MG63 (cell line): ENCODE data around the gene ACAA2. TPM values are rescaled to one million over a fixed set of nuclear protein-coding genes. Genes with fewer than 3 reads are reported as not detected.
A peak's percentile ranks its signal among the peaks of the same experiment; 100 is the strongest.

Experiments
- DNase-seq: peaks from one replicate; pipeline ENCODE4 v3.0.0-alpha.2; 2020
- H3K27me3 ChIP-seq: fragments of 250-450 bp; sonication (Bioruptor Pico); 2 replicates; pipeline ENCODE4 v1.5.1; 2020; ENCODE audit warnings: mild to moderate bottlenecking, moderate library complexity
- H3K36me3 ChIP-seq: fragments of 250-450 bp; sonication (Bioruptor Pico); 2 replicates; pipeline ENCODE4 v1.5.1; 2020; ENCODE audit warnings: mild to moderate bottlenecking, moderate library complexity
- H3K4me3 ChIP-seq: fragments of 250-450 bp; sonication (Bioruptor Pico); 2 replicates; pipeline ENCODE4 v1.5.1; 2020; ENCODE audit warnings: mild to moderate bottlenecking, moderate library complexity
- H3K9me3 ChIP-seq: fragments of 250-450 bp; sonication (Bioruptor Pico); 2 replicates; pipeline ENCODE4 v1.5.1; 2020; ENCODE audit warnings: mild to moderate bottlenecking, moderate library complexity
- total RNA-seq: library from RNA; depleted of rRNA; stranded (reverse); fragments of >200 nt; shearing (Covaris generic); gene quantifications from 2 replicates; pipeline ENCODE4 v1.2.3, GENCODE V29; 2014; ENCODE audit warnings: low replicate concordance

The ACAA2 gene
- total RNA-seq, 1 experiment from 2014 or later, result 109 TPM

DNA sequence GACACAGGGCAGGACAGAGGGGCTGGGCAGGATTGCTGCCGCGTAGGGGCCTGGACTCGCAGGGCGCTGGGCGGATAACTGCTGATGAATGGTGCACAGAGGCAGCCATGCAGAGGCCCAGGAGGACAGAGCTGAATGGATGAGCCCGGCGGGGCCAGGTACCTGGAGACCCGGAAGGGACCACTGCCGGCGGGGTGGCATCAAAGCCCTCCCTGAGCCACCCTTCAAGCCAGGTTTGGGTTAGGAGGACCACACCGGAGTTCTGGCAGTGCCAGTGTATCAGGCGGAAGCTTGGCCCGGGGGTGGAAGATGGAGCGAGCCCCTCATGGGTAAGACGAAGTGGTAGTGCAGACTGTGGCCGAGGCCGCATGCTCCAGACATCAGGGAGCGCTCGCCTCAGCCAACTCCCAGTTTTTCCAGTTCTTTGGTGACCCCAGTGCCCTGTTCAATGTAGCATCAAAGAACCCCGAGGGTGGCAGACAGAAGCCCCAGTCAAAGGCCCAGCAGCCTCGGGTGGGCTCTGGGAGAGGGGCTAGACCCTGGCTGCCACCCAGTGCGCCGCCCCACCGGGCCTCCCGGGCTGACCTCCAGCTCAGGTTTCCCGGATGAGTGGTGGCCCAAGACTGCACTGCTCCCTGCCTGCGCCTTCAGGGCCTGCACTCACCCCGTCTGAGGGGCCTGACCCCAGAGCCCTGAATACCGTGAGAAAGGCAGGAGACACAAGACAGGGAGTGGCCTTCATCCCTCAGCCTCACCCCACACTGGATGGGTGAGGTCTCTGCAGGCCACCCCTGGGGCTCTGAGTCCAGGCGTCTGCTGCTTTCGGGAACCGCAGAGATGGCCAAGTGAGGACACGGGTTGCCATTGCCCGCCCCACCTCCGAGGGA, 50.9 kb downstream of the ACAA2 start:
- Histone ChIP-seq H3K36me3 (no peaks in the 10 kb centered on the region), H3K9me3 (no peaks in the 10 kb centered on the region), H3K4me3 (no peak overlapping the region), H3K27me3 (no peaks in the 10 kb centered on the region)
- no peak for DNase-seq

DNA sequence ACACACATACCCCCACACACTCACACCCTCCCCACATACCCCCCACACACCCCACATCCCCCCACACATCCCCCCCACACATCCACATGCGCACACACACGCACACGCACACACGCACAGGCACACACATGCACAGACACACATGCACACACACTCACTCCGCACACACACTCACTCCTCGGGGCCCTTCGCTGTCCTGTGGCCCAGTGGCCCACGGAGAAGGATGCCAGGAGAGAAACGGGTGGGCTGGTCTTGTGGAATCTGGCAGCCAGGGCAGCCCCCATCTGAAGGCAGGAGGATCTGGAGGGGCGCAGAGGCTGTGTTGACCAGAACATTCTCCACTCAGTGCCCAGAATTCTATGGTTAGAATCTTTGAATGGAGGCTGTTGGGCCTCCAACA, 51.6 kb downstream of the ACAA2 start:
- Histone ChIP-seq H3K4me3 (no peak overlapping the region), H3K27me3 (no peaks in the 10 kb centered on the region), H3K36me3 (no peaks in the 10 kb centered on the region), H3K9me3 (no peaks in the 10 kb centered on the region)
- DNase-seq, result no peak

DNA sequence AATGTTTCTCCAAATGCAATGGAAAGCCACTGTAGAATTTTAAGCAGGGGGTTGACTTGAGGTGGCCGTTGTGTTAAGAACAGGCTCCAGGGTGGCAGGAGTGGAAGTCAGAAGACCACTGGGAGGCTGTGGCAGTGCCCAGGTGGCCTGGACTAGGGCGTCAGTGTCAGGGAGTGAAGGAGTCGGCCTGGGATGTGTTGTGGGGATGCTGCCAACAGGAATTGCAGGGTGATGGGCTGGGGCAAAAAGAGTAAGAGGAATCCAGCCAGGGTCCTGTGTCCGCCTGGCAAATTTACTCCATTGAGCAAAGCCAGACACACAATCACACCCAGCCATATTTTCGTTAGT, 55.1 kb downstream of the ACAA2 start:
- DNase-seq, result no peak
- Histone ChIP-seq H3K4me3 (no peak overlapping the region), H3K36me3 (no peaks in the 10 kb centered on the region), H3K9me3 (no peaks in the 10 kb centered on the region), H3K27me3 (no peaks in the 10 kb centered on the region)

DNA sequence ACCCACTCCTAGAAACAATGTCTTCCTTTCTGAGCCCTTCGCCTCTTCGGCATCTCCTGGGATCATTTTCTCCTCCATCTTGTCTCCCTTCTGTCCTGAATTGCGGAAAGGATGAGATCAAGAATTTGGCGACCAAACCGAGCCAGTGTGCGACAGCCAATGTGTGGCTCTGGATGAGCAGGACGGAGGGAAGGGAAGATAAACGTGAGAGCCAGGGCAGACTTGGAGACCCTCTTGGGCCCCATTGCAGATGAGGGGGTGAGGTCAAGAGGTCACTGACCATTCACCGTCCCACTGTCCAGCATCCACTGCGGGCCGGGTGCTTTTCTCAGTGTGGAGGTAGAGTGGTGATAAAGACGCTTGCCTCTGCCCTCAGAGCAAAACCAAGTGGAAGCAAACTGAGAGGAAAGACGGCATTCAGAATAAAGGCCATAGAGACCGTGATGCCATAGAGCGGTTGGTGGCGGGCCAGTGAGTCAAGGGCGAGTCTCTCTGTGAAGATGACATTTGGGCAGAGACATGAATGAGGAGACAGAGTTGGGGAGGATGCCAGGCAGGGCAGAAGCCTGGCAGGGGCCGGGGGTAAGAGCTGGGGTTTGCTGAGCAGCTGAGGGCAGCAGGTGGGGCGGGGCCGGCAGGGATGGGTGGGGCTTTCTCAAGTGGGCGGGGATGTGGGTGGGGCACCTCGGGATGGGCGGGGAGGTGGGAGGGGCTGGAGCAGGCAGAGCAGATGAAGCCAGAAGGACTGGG, 55.6 kb downstream of the ACAA2 start:
- Histone ChIP-seq H3K27me3 (no peaks in the 10 kb centered on the region), H3K36me3 (no peaks in the 10 kb centered on the region), H3K9me3 (no peaks in the 10 kb centered on the region), H3K4me3 (no peak overlapping the region)
- peak; percentile 14 for DNase-seq

DNA sequence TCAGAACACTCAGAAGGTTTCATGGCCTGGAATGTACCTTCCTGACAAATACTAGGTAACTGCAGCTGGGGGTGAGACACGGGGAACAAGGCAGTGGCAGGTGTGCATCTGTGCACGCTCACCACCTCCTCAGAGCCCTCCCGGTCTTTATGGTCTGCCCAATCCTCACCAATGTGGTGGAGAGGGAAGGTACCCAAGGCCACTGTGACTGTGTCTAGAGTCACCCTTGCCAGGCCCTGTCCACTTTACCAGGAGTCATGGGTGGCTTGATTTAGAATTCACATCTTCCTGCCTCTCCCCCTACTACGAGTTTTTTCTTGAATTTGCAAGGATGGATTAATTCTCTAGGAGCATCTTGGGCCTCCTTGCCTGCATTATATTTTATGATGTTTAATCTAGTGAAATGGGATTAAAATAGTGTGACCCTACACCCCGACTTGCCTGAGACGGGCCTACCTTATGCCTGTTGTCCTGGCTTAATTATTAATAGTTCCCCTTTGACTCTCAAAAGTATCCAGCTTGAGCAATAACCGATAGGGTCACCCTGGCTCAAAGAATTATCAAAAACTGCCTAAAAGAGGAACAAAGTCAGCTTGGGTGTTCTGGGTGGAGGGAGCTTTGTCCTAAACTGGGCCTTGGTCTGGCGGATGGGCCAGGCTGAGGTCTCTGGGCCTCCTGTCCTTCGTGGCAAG, 56.5 kb downstream of the ACAA2 start:
- no peak overlapping the region for H3K4me3 ChIP-seq

DNA sequence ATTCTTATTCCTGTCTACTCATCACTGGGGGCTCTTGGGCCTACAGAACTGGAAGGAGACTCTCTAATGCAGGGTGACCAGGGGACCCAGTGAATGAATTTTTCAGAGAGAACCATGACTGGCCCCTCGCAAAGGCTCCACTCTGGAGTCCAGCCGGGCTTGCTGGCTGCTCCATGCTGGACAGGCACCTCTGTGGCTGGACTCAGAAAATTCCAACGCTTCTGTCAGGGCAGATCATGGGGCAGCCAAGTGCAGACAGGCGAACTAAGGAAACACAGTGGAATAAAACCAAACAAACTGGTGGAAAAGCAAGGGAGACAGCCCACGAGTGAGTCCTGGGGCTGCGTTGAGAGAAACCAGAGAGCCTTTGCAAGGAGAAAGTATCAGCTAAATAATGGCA, 57.2 kb downstream of the ACAA2 start:
- no peaks in the 10 kb centered on the region for H3K9me3 ChIP-seq
- H3K36me3 ChIP-seq, result no peaks in the 10 kb centered on the region
- no peak overlapping the region for H3K4me3 ChIP-seq
- H3K27me3 ChIP-seq, result no peaks in the 10 kb centered on the region
- no peak for DNase-seq

More for the DNA sequence above, 56.5 kb downstream of the ACAA2 start:
- Histone ChIP-seq H3K9me3 (no peaks in the 10 kb centered on the region), H3K27me3 (no peaks in the 10 kb centered on the region), H3K36me3 (no peaks in the 10 kb centered on the region)
- no peak for DNase-seq

DNA sequence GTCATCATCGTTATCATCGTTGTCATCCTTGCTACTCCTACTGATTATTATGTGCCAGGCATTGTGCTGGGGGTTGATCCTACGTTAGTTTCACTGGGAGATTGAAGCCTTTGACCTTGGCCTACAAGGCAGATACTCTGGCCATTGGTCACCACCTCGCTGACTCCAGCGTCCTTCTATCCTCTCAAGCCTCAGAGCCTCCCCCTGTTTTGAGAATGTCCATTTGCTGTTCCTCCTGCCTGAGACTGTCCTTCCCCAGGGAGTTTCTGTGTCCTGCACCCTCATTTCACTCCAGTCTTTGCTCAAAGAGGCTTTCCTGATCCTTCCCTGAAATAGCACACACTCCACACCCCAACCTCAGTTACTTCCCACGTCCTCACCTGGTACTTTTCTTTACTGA, 57.8 kb downstream of the ACAA2 start:
- H3K27me3 ChIP-seq, result no peaks in the 10 kb centered on the region
- no peak overlapping the region for H3K4me3 ChIP-seq
- no peak for DNase-seq
- H3K9me3 ChIP-seq, result no peaks in the 10 kb centered on the region
- H3K36me3 ChIP-seq, result no peaks in the 10 kb centered on the region

DNA sequence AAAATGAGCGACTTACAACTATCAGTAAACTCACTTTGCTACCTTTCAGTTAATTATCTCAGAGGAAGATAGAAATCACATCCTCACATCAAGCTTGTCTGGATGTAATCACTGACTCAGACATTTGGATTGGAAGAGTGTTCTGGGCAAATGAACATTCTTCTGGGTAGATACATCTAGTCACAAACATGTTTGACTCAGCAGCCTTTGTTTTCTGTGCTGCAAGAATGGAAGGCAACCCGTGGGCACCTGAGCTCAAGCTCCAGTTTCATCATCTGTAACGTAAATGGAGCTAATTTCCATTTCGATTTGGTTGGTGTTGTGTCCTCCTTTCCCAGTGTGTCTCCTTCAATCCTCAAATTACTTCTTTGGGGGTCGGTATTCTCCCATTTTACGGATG, 58.5 kb downstream of the ACAA2 start:
- no peak for DNase-seq
- Histone ChIP-seq H3K9me3 (no peaks in the 10 kb centered on the region), H3K4me3 (no peak overlapping the region), H3K27me3 (no peaks in the 10 kb centered on the region), H3K36me3 (no peaks in the 10 kb centered on the region)

DNA sequence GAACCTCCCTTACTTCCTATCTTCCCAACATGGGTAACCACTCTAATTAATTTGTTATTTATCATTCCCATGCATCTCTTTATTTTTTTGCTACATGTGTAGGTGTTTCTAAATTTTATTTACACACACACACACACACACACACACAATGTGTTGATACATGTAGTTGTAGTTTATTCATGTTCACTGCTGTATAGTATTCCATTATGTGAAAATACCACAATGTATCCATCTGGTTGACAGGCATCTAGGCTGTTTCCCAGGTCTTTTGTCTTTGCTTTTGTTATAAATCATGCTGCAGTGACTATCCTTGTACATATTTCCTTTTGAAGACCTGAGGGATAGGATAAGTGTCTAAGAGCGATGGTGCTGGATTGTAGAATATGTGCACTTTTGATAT, 59.7 kb downstream of the ACAA2 start:
- H3K9me3 ChIP-seq, result no peaks in the 10 kb centered on the region
- H3K36me3 ChIP-seq, result no peaks in the 10 kb centered on the region
- H3K4me3 ChIP-seq, result no peak overlapping the region
- no peak for DNase-seq
- no peaks in the 10 kb centered on the region for H3K27me3 ChIP-seq

DNA sequence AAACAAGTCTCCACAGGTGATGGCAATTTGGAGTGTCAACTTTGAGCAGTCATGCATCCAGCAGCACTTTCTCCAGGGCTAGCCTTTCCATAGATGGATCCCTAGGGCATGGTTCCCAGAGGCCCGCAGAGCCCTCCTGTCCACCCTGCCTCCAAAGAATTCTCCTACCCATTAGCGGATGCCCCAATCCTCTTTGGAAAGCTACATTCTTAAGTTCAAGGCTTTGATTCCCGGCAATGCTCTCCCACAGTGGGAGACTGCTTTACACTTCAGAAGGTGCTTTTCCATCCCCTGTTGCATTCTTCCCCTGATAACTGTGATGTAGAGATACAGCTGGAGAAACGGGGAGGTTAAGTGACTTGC, 61.3 kb downstream of the ACAA2 start:
- H3K4me3 ChIP-seq, result no peak overlapping the region
- no peaks in the 10 kb centered on the region for H3K9me3 ChIP-seq
- H3K27me3 ChIP-seq, result no peaks in the 10 kb centered on the region
- no peaks in the 10 kb centered on the region for H3K36me3 ChIP-seq
- DNase-seq, result no peak

DNA sequence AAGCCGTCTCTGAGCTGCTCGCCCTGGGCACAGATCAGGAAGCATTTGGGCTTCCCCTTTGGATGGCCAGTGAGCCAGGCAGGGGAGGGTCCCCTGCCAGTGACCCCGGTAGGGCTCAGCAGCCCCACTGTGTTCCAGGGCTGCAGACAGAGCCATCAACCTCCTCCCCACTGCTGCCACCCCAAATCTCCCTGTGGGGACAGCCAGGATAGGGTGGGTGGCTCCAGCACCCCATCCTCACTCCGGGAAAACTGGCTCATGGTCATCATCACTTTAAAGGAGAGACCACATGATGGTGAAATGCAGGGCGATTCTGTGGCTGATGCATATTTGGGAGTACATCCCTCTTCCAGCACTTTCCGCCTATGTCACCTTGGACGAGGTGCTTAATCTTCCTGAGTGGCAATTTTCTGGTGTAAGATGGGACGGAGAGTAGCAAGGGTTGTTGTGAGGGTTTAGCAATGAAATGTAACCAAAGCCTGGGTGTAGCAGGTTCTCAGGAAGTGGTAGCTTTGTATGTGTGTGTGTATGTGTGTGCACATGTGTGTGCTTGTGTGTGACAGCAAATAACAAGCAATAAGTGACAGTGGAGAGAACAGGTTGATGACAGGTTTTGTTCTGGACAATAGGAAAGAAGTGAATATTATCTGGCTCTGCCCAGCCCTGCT, 61.8 kb downstream of the ACAA2 start:
- no peak for DNase-seq
- Histone ChIP-seq H3K36me3 (no peaks in the 10 kb centered on the region), H3K27me3 (no peaks in the 10 kb centered on the region), H3K4me3 (no peak overlapping the region), H3K9me3 (no peaks in the 10 kb centered on the region)

DNA sequence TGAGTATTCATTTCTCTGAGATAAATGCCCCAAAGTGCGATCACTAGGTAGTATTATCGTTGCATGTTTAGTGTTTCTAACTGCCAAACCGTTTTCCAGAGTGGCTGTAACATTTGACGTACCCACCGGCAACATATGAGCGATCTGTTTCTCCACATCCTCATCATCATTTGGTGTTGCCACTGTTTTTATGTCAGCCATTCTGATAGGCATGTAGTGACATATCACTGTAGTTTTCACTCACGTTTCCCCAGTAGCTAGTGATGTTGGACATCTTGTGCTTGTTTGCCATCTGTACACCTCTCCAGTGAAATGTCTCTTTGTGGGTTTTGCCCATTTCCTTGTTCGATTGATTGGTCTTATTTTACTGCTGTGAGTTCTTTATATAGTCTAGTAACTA, 63.8 kb downstream of the ACAA2 start:
- no peaks in the 10 kb centered on the region for H3K9me3 ChIP-seq
- no peaks in the 10 kb centered on the region for H3K36me3 ChIP-seq
- H3K27me3 ChIP-seq, result no peaks in the 10 kb centered on the region
- no peak for DNase-seq
- H3K4me3 ChIP-seq, result no peak overlapping the region

DNA sequence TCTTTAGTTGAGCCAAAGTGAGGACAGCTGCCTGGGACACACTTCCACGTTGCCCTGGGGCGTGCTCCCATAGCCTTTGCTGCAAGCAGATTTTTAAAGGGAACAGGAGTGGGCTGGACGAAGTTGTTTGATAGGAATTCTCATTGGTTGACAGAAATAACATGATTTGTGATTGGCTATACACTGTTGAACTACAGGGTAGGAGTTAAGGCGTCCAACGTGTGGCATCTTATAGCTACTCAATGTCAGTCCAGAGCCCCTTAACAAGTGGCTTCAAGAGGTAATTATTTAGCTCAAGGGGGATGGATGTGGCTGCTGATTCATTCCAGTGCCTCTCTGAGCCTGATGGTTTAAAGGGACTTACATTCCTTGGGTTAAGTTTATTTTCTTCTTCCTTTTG, 65.5 kb downstream of the ACAA2 start:
- Histone ChIP-seq H3K4me3 (no peak overlapping the region), H3K9me3 (no peaks in the 10 kb centered on the region), H3K36me3 (no peaks in the 10 kb centered on the region), H3K27me3 (no peaks in the 10 kb centered on the region)
- no peak for DNase-seq

DNA sequence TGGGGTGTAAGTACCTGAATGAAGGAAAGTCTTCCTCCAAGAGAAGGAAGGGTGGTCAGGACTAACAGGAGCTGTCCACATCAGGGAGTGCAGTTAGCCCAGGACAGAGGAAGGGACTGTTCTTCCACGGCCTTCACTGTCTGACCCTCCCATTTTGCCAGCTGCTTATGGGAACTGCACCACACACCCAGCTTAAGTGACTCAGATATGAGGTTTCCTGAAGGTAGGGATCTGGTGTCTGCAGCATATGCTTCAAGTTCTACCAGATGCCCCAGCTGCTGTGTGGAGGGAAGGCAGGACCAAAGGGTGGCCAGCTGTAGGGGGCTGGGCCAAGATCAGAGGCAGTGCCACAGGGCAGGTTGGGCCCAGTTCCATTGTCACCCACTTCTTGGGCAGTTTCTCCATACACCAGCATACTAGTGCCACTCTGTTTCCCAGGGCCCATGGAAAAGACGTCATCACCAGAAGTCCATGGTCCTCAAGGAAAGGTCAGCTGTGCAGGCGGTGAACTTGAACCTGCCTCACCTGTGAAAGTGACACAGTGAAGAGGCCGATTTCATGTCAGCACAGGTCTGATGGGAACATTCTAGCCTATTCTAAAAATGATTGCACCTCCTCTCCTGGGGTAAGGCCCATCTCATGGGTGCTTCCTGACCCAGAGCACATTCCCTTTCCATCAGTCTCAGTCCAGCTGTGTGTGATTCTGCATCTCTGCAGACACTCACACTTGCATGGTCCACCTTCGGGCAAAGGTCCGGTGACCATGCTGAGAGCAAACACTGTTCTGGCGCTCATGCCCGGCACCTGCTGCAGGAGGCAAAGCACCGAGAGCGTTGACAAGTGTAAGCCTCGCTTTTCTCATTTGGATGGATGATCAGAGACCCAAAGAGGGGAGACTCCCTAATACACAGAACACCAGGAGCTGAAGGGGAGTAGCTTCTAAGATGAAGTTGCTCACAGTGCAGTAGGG, 68.0 kb downstream of the ACAA2 start:
- Histone ChIP-seq H3K4me3 (no peak overlapping the region), H3K27me3 (no peaks in the 10 kb centered on the region), H3K9me3 (no peaks in the 10 kb centered on the region), H3K36me3 (no peaks in the 10 kb centered on the region)
- DNase-seq, result no peak

DNA sequence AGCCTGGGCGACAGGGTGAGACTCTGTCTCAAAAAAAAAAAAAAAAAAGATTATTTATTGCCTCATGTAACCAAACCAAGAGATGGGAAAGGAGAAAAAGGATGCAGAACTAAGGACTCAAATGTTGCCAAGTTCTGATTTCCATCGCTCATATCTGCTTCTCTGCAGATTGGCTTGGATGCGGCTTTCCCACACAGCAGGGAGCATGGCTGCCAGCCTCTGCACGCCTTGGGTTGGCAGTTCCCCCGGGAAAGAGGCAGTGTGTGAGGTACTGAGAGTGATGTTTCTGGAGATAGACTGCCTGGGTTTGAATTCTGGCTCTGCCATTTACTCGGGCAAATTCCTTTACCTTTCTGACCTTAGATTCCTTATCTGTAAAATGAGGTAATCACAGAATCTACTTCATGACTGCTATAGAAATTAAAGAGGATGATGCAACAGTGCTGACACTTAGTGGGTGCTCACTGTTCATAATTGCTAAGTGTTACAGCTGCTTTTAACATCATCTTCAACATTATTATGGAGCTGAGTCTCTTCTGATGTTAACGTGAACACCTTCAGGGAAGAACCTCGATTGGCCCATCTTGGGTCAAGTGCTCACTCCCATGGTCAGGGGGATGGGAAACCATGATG, 68.8 kb downstream of the ACAA2 start:
- DNase-seq, result peak; percentile 66
- Histone ChIP-seq H3K36me3 (no peaks in the 10 kb centered on the region), H3K27me3 (no peaks in the 10 kb centered on the region), H3K4me3 (no peak overlapping the region), H3K9me3 (no peaks in the 10 kb centered on the region)

DNA sequence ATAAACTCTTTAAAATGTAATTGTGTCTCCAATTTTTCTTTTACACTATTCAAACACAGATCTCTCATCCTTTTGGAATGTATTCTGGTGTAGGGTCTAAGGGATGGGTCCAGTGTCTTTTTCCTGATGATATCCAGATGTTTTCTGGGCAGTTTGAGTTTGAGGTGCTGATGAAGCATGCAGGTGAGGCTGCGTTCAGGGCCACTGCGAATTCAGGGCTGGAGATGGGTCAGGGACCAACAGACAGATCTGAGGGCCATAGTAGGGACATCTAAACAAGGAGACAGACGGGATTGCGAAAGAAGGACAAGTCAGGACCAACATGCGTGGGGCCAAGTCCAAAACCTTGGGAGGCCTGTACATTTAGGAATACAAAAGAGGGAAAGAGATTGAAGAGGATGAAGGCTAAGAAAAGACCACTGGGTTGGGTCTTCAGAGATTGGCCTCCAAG, 70.2 kb downstream of the ACAA2 start:
- Histone ChIP-seq H3K4me3 (no peak overlapping the region), H3K36me3 (no peaks in the 10 kb centered on the region), H3K27me3 (no peaks in the 10 kb centered on the region), H3K9me3 (no peaks in the 10 kb centered on the region)
- no peak for DNase-seq
